Mesothelial cell of epicardium (in vitro differentiated cells): Measurements from ENCODE around the gene TRIM40. TPM values are rescaled to one million over a fixed set of nuclear protein-coding genes. Genes with fewer than 3 reads are reported as not detected.

Source experiments
- DNase-seq, 2 experiments: peaks; one replicate each; pipeline ENCODE4 v3.0.0; 2021; ENCODE audit warnings: low spot score in 2 of 2; ENCODE audit not compliant: unreplicated experiment in 2 of 2
- H3K27ac Mint-ChIP-seq: 2 replicates; pipeline ENCODE4 v1.8.0; 2021; ENCODE audit warnings: mixed read lengths
- H3K27me3 Mint-ChIP-seq: 2 replicates; pipeline ENCODE4 v1.8.0; 2021; ENCODE audit warnings: low read depth, mixed read lengths
- H3K36me3 Mint-ChIP-seq: 2 replicates; pipeline ENCODE4 v1.8.0; 2021; ENCODE audit warnings: mixed read lengths
- H3K4me1 Mint-ChIP-seq: 2 replicates; pipeline ENCODE4 v1.8.0; 2021; ENCODE audit warnings: mixed read lengths
- H3K4me3 Mint-ChIP-seq: 2 replicates; pipeline ENCODE4 v1.8.0; 2021; ENCODE audit warnings: mild to moderate bottlenecking, moderate library complexity, mixed read lengths
- H3K9me3 Mint-ChIP-seq: 2 replicates; pipeline ENCODE4 v1.8.0; 2021; ENCODE audit warnings: mixed read lengths
- CTCF ChIP-seq: fragments of 200-600 bp; sonication (generic); IDR thresholded peaks from one replicate; pipeline ENCODE4 v1.5.0; 2021; ENCODE audit warnings: antibody characterized with exemption; ENCODE audit not compliant: unreplicated experiment
- total RNA-seq: library from RNA; stranded (reverse); gene quantifications from 3 replicates; pipeline ENCODE4 v1.2.1, GENCODE V29; 2021

The TRIM40 gene
- total RNA-seq, 1 donor from 2014 or later, result not detected

- no peak for DNase-seq
- Mint-ChIP-seq H3K27me3 (peaks cover 81% of the 10 kb centered on the region), H3K4me3 (no peak overlapping the region), H3K9me3 (no peaks in the 10 kb centered on the region), H3K4me1 (no peaks in the 10 kb centered on the region), H3K36me3 (no peaks in the 10 kb centered on the region), H3K27ac (no peak overlapping the region)
- no peak for TF ChIP-seq CTCF
These were observed 14.2 kb upstream of the TRIM40 start for GRCh38 chr6:30121446-30122366.

- H3K27me3 Mint-ChIP-seq, result peaks cover 86% of the 10 kb centered on the region
- H3K4me1 Mint-ChIP-seq, result peaks cover 4% of the 10 kb centered on the region
- H3K36me3 Mint-ChIP-seq, result no peaks in the 10 kb centered on the region
- DNase-seq, result no peak
- no peak for TF ChIP-seq CTCF
- no peaks in the 10 kb centered on the region for H3K9me3 Mint-ChIP-seq
- H3K27ac Mint-ChIP-seq, result no peak overlapping the region
- no peak overlapping the region for H3K4me3 Mint-ChIP-seq
These were observed 13.4 kb upstream of the TRIM40 start for GRCh38 chr6:30122515-30122914.

GRCh38 chr6:30127238-30128093 lies 8.5 kb upstream of the TRIM40 start:
- no peak for DNase-seq
- Mint-ChIP-seq H3K9me3 (no peaks in the 10 kb centered on the region), H3K27ac (no peak overlapping the region), H3K4me1 (peaks cover 6% of the 10 kb centered on the region), H3K4me3 (peak overlapping the region; percentile 41), H3K36me3 (no peaks in the 10 kb centered on the region), H3K27me3 (peaks cover 98% of the 10 kb centered on the region)
- TF ChIP-seq CTCF, result no peak

- no peak overlapping the region for H3K4me3 Mint-ChIP-seq
- no peaks in the 10 kb centered on the region for H3K36me3 Mint-ChIP-seq
- no peaks in the 10 kb centered on the region for H3K9me3 Mint-ChIP-seq
- H3K27me3 Mint-ChIP-seq, result peaks cover 96% of the 10 kb centered on the region
- TF ChIP-seq CTCF, result no peak
- DNase-seq, result no peak
- H3K4me1 Mint-ChIP-seq, result peaks cover 6% of the 10 kb centered on the region
- H3K27ac Mint-ChIP-seq, result no peak overlapping the region
These were observed 6.4 kb upstream of the TRIM40 start for GRCh38 chr6:30129265-30130178.

- H3K4me1 Mint-ChIP-seq, result peaks cover 6% of the 10 kb centered on the region
- H3K9me3 Mint-ChIP-seq, result no peaks in the 10 kb centered on the region
- TF ChIP-seq CTCF, result no peak
- H3K27me3 Mint-ChIP-seq, result peaks cover 93% of the 10 kb centered on the region
- no peak for DNase-seq
- no peak overlapping the region for H3K27ac Mint-ChIP-seq
- H3K36me3 Mint-ChIP-seq, result no peaks in the 10 kb centered on the region
- no peak overlapping the region for H3K4me3 Mint-ChIP-seq
These were observed 5.7 kb upstream of the TRIM40 start for GRCh38 chr6:30130179-30130679.
